ENCODE measurements around the gene ALDH4A1.

DNA sequence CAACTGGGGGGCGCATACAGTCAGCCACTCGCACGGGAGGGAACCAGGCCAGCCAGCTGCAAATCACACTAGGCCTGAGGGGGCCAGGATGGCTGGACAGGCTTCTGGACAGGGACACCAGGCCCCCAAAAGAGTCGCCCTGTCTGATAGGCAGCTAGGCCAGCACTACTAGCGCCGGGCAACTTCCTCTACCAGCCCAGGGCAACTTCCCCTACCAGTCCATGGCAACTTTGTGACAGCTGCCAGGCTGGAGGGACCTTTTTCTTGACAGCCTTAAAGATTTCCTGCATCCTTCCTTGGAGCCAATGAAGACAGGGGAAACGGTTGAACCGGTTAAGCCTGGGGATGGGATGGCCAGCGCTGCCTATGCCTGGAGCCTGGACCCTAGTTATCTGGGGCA lies 49.1 kb upstream of the ALDH4A1 start:
- TF ChIP-seq, protein P1, sequence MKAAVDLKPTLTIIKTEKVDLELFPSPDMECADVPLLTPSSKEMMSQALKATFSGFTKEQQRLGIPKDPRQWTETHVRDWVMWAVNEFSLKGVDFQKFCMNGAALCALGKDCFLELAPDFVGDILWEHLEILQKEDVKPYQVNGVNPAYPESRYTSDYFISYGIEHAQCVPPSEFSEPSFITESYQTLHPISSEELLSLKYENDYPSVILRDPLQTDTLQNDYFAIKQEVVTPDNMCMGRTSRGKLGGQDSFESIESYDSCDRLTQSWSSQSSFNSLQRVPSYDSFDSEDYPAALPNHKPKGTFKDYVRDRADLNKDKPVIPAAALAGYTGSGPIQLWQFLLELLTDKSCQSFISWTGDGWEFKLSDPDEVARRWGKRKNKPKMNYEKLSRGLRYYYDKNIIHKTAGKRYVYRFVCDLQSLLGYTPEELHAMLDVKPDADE (conservative IDR thresholded peaks at IDR 0.05; ENCODE audit: control insufficient read depth, low read depth, low read length), result no peak
- TF ChIP-seq, protein P2, sequence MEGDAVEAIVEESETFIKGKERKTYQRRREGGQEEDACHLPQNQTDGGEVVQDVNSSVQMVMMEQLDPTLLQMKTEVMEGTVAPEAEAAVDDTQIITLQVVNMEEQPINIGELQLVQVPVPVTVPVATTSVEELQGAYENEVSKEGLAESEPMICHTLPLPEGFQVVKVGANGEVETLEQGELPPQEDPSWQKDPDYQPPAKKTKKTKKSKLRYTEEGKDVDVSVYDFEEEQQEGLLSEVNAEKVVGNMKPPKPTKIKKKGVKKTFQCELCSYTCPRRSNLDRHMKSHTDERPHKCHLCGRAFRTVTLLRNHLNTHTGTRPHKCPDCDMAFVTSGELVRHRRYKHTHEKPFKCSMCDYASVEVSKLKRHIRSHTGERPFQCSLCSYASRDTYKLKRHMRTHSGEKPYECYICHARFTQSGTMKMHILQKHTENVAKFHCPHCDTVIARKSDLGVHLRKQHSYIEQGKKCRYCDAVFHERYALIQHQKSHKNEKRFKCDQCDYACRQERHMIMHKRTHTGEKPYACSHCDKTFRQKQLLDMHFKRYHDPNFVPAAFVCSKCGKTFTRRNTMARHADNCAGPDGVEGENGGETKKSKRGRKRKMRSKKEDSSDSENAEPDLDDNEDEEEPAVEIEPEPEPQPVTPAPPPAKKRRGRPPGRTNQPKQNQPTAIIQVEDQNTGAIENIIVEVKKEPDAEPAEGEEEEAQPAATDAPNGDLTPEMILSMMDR (IDR thresholded peaks at IDR 0.05 in 2 of 3, conservative IDR thresholded peaks at IDR 0.05 in 1 of 3; ENCODE audit: insufficient read depth in 2 of 3, low read depth in 1 of 3, low read length in 3 of 3), result no peak
- no peak for TF ChIP-seq NR2F6 (CRISPR knock-in tag; IDR thresholded peaks at IDR 0.05)
- TF ChIP-seq TBP (optimal IDR thresholded peaks at IDR 0.05; ENCODE audit: low read depth, low read length), result no peak
- TF ChIP-seq, protein P3, sequence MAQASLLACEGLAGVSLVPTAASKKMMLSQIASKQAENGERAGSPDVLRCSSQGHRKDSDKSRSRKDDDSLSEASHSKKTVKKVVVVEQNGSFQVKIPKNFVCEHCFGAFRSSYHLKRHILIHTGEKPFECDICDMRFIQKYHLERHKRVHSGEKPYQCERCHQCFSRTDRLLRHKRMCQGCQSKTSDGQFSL (CRISPR knock-in tag; IDR thresholded peaks at IDR 0.05), result no peak
- TF ChIP-seq, protein P3 (tag; IDR thresholded peaks at IDR 0.05), result no peak
- TF ChIP-seq, protein P4, sequence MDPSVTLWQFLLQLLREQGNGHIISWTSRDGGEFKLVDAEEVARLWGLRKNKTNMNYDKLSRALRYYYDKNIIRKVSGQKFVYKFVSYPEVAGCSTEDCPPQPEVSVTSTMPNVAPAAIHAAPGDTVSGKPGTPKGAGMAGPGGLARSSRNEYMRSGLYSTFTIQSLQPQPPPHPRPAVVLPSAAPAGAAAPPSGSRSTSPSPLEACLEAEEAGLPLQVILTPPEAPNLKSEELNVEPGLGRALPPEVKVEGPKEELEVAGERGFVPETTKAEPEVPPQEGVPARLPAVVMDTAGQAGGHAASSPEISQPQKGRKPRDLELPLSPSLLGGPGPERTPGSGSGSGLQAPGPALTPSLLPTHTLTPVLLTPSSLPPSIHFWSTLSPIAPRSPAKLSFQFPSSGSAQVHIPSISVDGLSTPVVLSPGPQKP (CRISPR knock-in tag; IDR thresholded peaks at IDR 0.05), result no peak
- TF ChIP-seq, protein P5, sequence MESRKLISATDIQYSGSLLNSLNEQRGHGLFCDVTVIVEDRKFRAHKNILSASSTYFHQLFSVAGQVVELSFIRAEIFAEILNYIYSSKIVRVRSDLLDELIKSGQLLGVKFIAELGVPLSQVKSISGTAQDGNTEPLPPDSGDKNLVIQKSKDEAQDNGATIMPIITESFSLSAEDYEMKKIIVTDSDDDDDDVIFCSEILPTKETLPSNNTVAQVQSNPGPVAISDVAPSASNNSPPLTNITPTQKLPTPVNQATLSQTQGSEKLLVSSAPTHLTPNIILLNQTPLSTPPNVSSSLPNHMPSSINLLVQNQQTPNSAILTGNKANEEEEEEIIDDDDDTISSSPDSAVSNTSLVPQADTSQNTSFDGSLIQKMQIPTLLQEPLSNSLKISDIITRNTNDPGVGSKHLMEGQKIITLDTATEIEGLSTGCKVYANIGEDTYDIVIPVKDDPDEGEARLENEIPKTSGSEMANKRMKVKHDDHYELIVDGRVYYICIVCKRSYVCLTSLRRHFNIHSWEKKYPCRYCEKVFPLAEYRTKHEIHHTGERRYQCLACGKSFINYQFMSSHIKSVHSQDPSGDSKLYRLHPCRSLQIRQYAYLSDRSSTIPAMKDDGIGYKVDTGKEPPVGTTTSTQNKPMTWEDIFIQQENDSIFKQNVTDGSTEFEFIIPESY (CRISPR knock-in tag; IDR thresholded peaks at IDR 0.05), result no peak
- no peak for TF ChIP-seq MYC (IDR thresholded peaks at IDR 0.05; ENCODE audit: low read depth, low read length)
- no peak for TF ChIP-seq MYC (CRISPR knock-in tag; IDR thresholded peaks at IDR 0.05; ENCODE audit: borderline replicate concordance, low read depth)
- TF ChIP-seq GABPA (tag; conservative IDR thresholded peaks at IDR 0.05; ENCODE audit: low read depth), result no peak
- TF ChIP-seq, protein P6, sequence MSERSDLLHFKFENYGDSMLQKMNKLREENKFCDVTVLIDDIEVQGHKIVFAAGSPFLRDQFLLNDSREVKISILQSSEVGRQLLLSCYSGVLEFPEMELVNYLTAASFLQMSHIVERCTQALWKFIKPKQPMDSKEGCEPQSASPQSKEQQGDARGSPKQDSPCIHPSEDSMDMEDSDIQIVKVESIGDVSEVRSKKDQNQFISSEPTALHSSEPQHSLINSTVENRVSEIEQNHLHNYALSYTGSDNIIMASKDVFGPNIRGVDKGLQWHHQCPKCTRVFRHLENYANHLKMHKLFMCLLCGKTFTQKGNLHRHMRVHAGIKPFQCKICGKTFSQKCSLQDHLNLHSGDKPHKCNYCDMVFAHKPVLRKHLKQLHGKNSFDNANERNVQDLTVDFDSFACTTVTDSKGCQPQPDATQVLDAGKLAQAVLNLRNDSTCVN (CRISPR knock-in tag; IDR thresholded peaks at IDR 0.05), result no peak
- no peak for TF ChIP-seq ZNF696 (CRISPR knock-in tag; conservative IDR thresholded peaks at IDR 0.05)
- no peak for TF ChIP-seq POLR2AphosphoS2 (IDR thresholded peaks at IDR 0.05; ENCODE audit: low read length)
- TF ChIP-seq RBM14 (IDR thresholded peaks at IDR 0.05; ENCODE audit: borderline replicate concordance, insufficient read depth, low read depth, low read length), result no peak
